SK-N-SH treated with all-trans-retinoic acid at 6 μM for 48 hours (cell line): ENCODE measurements around the gene PRCC.
A peak's percentile ranks its signal among the peaks of the same experiment; 100 is the strongest.

Source experiments
- ATAC-seq: fragments of 200-7000 bp; cut with Tn5 transposase; 3 replicates; pipeline ENCODE4 v1.9.1; 2020; ENCODE audit warnings: mild to moderate bottlenecking, moderate library complexity
- BACH2 ChIP-seq: fragments of 250-450 bp; sonication (Bioruptor Pico); IDR thresholded peaks from 2 replicates; pipeline ENCODE4 v1.9.0; 2021; ENCODE audit warnings: mild to moderate bottlenecking, borderline replicate concordance
- CSDC2 ChIP-seq: fragments of 250-450 bp; sonication (Bioruptor Pico); IDR thresholded peaks from 2 replicates; pipeline ENCODE4 v1.5.0; 2020; ENCODE audit warnings: mild to moderate bottlenecking, moderate library complexity
- CSRNP3 ChIP-seq: fragments of 250-450 bp; sonication (Bioruptor Pico); IDR thresholded peaks from 2 replicates; pipeline ENCODE4 v1.5.1; 2021; ENCODE audit warnings: mild to moderate bottlenecking, moderate library complexity
- ESRRG ChIP-seq: fragments of 250-450 bp; sonication (Bioruptor Pico); IDR thresholded peaks from 2 replicates; pipeline ENCODE4 v1.6.1; 2021; ENCODE audit warnings: mild to moderate bottlenecking
- OSR1 ChIP-seq: fragments of 250-450 bp; sonication (Bioruptor Pico); IDR thresholded peaks from 2 replicates; pipeline ENCODE4 v1.8.0; 2022; ENCODE audit warnings: moderate library complexity, mild to moderate bottlenecking, inconsistent platforms
- PATZ1 ChIP-seq: fragments of 250-450 bp; sonication (Bioruptor Pico); IDR thresholded peaks from 2 replicates; pipeline ENCODE4 v1.8.0; 2020; ENCODE audit warnings: mild to moderate bottlenecking, moderate library complexity, borderline replicate concordance
- SNAI2 ChIP-seq: fragments of 250-450 bp; sonication (Bioruptor Pico); IDR thresholded peaks from 2 replicates; pipeline ENCODE4 v1.5.0; 2020; ENCODE audit warnings: mild to moderate bottlenecking, moderate library complexity
- TOX ChIP-seq: fragments of 250-450 bp; sonication (Bioruptor Pico); IDR thresholded peaks from 2 replicates; pipeline ENCODE4 v1.8.0; 2021; ENCODE audit warnings: mild to moderate bottlenecking, moderate library complexity, borderline replicate concordance
- ZC3H10 ChIP-seq: fragments of 250-450 bp; sonication (Bioruptor Pico); IDR thresholded peaks from 2 replicates; pipeline ENCODE4 v1.5.1; 2021; ENCODE audit warnings: mild to moderate bottlenecking, moderate library complexity
- ZFP3 ChIP-seq: fragments of 250-450 bp; sonication (Bioruptor Pico); IDR thresholded peaks from 2 replicates; pipeline ENCODE4 v1.5.0; 2020; ENCODE audit warnings: mild to moderate bottlenecking, moderate library complexity
- ZFP30 ChIP-seq: fragments of 450-650 bp; formaldehyde crosslinking; IDR thresholded peaks from 2 replicates; pipeline ENCODE4 v1.5.0; 2022; ENCODE audit warnings: mild to moderate bottlenecking, moderate library complexity
- ZNF70 ChIP-seq: fragments of 450-650 bp; formaldehyde crosslinking; IDR thresholded peaks from 2 replicates; pipeline ENCODE4 v1.5.0; 2020; ENCODE audit warnings: mild to moderate bottlenecking, moderate library complexity
- ZNF8 ChIP-seq: fragments of 450-650 bp; formaldehyde crosslinking; IDR thresholded peaks from 2 replicates; pipeline ENCODE4 v1.5.0; 2020; ENCODE audit warnings: mild to moderate bottlenecking, moderate library complexity
- TF ChIP-seq, protein P1 (sequence below): fragments of 250-450 bp; sonication (Bioruptor Pico); IDR thresholded peaks from 2 replicates; pipeline ENCODE4 v1.5.1; 2020; ENCODE audit warnings: low read depth, mild to moderate bottlenecking, moderate library complexity
- TF ChIP-seq, protein P2 (sequence below): fragments of 250-450 bp; sonication (Bioruptor Pico); IDR thresholded peaks from 2 replicates; pipeline ENCODE4 v1.5.0; 2020; ENCODE audit warnings: mild to moderate bottlenecking, moderate library complexity

Gene PRCC

DNA sequence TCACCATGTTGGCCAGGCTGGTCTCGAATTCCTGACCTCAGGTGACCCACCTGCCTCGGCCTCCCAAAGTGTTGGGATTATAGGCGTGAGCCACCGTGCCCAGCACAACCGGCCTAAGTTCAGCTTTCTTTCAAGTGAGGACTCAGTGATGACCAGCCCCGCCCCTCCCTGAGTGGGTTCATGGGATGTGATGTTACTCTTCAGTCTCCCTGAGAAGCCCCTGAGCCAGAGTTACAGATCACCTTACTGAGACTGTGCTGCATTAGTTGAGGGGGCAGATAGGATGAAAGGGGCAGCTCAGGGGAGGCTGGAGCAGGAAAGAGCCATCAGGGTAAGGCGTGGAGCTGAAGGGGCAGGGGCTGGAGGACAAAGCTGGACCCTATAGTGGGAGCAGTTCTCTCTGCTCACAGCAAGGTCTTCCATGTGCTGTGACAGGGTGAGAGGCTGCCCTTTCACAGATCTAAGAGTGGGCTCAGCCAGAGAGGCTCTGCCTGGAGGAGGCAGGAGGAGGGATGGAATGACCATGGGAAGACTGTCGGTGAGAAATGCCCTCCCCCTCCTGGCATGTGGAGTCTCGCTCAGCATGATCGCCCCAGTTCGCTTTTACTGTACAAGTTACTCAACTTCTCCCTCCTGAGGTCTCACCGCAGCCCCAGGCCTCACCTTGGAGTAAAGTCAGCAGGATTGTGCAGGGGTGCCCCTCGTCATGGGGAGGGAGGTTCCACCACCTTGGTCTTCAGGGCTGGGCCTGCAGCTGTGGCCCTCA, 35.9 kb downstream of the PRCC start:
- TF ChIP-seq CSDC2 (CRISPR knock-in tag) (no peak), ZNF70 (no peak), OSR1 (no peak), ZNF8 (CRISPR knock-in tag) (no peak)
- ATAC-seq: no peak

DNA sequence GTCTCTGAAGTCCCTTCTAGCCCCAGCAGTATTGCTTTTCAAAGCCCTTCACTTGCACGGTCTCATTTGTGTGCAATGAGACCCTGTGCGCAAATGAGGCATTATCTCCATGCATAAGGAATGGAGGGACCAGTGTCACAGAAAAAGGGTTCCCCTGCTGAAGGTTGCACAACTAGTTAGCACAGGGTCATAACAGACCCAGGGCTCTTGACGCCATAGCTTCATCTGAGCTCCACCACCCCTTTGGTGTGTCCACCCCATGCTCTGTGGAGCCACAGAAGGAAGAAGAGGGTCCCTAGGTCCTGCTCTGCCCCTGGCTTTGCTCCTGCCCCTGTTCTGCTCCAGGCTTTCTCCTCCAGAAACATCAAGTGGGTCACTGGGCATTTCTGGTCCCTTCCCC, 36.7 kb downstream of the PRCC start:
- TF ChIP-seq OSR1 (no peak), BACH2 (no peak), ZFP30 (CRISPR knock-in tag) (no peak), ESRRG (CRISPR knock-in tag) (no peak), CSRNP3 (CRISPR knock-in tag) (no peak), ZC3H10 (no peak)
- TF ChIP-seq, protein P1, sequence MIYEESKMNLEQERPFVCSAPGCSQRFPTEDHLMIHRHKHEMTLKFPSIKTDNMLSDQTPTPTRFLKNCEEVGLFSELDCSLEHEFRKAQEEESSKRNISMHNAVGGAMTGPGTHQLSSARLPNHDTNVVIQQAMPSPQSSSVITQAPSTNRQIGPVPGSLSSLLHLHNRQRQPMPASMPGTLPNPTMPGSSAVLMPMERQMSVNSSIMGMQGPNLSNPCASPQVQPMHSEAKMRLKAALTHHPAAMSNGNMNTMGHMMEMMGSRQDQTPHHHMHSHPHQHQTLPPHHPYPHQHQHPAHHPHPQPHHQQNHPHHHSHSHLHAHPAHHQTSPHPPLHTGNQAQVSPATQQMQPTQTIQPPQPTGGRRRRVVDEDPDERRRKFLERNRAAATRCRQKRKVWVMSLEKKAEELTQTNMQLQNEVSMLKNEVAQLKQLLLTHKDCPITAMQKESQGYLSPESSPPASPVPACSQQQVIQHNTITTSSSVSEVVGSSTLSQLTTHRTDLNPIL (CRISPR knock-in tag): no peak
- TF ChIP-seq, protein P2, sequence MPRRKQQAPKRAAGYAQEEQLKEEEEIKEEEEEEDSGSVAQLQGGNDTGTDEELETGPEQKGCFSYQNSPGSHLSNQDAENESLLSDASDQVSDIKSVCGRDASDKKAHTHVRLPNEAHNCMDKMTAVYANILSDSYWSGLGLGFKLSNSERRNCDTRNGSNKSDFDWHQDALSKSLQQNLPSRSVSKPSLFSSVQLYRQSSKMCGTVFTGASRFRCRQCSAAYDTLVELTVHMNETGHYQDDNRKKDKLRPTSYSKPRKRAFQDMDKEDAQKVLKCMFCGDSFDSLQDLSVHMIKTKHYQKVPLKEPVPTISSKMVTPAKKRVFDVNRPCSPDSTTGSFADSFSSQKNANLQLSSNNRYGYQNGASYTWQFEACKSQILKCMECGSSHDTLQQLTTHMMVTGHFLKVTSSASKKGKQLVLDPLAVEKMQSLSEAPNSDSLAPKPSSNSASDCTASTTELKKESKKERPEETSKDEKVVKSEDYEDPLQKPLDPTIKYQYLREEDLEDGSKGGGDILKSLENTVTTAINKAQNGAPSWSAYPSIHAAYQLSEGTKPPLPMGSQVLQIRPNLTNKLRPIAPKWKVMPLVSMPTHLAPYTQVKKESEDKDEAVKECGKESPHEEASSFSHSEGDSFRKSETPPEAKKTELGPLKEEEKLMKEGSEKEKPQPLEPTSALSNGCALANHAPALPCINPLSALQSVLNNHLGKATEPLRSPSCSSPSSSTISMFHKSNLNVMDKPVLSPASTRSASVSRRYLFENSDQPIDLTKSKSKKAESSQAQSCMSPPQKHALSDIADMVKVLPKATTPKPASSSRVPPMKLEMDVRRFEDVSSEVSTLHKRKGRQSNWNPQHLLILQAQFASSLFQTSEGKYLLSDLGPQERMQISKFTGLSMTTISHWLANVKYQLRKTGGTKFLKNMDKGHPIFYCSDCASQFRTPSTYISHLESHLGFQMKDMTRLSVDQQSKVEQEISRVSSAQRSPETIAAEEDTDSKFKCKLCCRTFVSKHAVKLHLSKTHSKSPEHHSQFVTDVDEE: no peak
- no peak for ATAC-seq

DNA sequence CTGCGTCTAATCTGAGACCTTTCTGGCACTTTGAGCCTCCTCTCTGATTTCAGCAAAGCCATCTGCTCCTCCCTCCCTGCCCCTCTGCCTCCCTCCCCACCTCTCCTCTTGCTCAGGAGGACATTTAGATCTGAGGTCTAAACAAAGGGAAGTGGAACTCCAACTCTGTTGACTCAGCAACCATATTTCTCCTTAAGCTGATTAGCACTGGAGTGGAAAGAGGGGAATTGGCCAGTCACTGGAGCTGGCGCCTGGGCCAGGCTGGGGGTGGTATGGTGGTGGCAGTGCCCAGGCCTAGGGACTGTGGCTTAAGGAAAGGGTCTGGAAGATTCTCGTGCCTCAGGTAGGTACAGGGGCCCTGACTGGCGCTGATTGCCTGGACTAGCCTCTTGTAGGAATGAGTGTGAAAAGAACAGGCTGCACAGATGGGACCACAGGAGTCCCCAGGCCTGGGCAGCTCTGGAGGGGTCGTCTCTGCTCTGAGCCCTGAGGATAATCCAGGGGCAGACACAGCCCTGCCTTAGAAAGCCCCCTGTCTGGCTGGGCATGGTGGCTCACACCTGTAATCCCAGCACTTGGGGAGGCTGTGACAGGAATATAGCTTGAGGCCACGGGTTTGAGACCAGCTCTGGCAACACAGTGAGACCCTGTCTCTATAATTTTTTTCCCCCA, 37.4 kb downstream of the PRCC start:
- peak; percentile 4; the same call in 2 of the 3 replicates for ATAC-seq
- TF ChIP-seq ZFP3 (CRISPR knock-in tag) (0 out of 2 replicates have a peak, but pooled peaks have one; percentile 21), BACH2 (peak; percentile 74; the same call in 1 of the 2 replicates), TOX (CRISPR knock-in tag) (no peak)

- TF ChIP-seq CSDC2 (CRISPR knock-in tag): no peak
- TF ChIP-seq PATZ1 (CRISPR knock-in tag): no peak
- no peak for TF ChIP-seq SNAI2 (CRISPR knock-in tag)
- TF ChIP-seq OSR1: no peak
- no peak for TF ChIP-seq TOX (CRISPR knock-in tag)
- no peak for TF ChIP-seq BACH2
- TF ChIP-seq, protein P1 (CRISPR knock-in tag): no peak
- peak; percentile 8; the same call in 2 of the 3 replicates for ATAC-seq
Observed at GRCh38 chr1:156805766-156806511, 38.6 kb downstream of the PRCC start.
